A673 (cell line): ENCODE data around the gene SLC9A8.

Source experiments
- EZH2 ChIP-seq: fragments of 200-600 bp; sonication (generic); IDR thresholded peaks from 2 replicates; pipeline ENCODE4 v1.6.1; 2017; ENCODE audit warnings: borderline replicate concordance, low read depth, mild to moderate bottlenecking, mixed read lengths, antibody characterized with exemption, low read length; ENCODE audit not compliant: poor library complexity, severe bottlenecking
- TF ChIP-seq, protein P1 (sequence below): fragments of 300-800, 200-600 bp; sonication (generic); conservative IDR thresholded peaks from 2 replicates; pipeline ENCODE4 v1.5.1; 2017; ENCODE audit warnings: low read depth, mild to moderate bottlenecking, antibody characterized with exemption, low read length, moderate library complexity, mixed read lengths

DNA sequence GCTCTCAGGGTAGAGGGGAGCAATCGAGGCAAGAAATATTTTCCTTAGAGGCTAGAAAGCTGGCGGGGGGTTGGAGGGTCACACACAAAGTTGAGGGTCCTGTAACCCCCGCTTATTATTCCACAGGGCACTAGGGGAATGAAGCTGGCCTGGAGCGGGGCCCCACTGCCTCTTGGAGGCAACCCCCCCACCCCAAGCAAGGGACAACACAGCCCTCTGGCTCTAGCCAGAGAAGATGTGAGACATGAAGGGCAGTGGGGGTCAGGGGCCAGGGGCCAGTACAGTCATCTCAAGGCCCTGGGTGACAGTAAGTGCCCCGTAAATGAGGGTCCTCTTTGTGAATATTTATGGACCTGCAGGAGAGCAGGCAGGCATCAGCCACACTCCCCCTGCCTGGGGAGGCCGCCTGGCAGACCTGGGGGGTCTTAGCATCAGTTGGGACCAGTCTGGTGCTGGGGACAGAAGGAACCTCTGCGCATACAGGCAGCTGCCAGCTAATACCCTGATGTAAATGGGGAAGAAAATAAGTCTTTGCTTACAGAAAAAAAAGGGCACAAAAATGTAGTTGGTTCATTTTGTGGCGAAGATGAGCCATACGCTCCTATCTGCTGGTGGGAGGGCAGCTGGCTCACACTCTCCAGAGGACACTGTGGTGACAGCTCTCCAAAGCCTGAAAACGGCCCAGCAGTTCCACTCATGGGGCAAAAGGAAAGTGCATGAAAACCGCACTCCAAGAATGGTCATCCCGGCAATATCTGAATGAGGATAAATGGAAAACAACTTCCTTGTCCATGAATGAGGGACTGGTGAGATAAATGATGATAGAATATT is 80.8 kb downstream of the SLC9A8 start:
- TF ChIP-seq, protein P1, sequence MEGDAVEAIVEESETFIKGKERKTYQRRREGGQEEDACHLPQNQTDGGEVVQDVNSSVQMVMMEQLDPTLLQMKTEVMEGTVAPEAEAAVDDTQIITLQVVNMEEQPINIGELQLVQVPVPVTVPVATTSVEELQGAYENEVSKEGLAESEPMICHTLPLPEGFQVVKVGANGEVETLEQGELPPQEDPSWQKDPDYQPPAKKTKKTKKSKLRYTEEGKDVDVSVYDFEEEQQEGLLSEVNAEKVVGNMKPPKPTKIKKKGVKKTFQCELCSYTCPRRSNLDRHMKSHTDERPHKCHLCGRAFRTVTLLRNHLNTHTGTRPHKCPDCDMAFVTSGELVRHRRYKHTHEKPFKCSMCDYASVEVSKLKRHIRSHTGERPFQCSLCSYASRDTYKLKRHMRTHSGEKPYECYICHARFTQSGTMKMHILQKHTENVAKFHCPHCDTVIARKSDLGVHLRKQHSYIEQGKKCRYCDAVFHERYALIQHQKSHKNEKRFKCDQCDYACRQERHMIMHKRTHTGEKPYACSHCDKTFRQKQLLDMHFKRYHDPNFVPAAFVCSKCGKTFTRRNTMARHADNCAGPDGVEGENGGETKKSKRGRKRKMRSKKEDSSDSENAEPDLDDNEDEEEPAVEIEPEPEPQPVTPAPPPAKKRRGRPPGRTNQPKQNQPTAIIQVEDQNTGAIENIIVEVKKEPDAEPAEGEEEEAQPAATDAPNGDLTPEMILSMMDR, result no peak
- TF ChIP-seq EZH2, result no peak
